ENCODE measurements around the gene TMCO4.
"Not testable (repeated sequence)": the region's sequence is repeated elsewhere in the genome, so short reads cannot be mapped to it uniquely, and the experiment has no call there.

TMCO4 gene

DNA sequence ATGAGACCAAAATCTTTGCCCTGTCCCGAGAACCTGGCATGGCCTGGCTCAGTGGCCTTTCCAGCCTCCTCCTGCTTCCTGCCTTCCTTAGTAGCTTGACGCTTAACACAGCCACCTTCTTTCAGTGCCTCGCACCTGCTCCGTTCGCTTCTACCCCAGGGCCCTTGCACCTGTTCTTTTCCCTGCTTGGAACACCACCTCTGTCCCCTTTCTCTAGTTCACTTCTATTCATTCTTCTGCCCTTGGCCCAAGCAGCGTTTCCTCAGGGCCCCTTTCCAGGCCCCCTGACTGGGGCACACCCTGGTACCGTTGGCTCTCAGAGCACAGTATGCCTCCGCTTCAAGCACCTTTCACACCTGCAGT is 144.0 kb downstream of the TMCO4 start:
- DNase-seq (ENCODE audit: low read depth), result no peak

DNA sequence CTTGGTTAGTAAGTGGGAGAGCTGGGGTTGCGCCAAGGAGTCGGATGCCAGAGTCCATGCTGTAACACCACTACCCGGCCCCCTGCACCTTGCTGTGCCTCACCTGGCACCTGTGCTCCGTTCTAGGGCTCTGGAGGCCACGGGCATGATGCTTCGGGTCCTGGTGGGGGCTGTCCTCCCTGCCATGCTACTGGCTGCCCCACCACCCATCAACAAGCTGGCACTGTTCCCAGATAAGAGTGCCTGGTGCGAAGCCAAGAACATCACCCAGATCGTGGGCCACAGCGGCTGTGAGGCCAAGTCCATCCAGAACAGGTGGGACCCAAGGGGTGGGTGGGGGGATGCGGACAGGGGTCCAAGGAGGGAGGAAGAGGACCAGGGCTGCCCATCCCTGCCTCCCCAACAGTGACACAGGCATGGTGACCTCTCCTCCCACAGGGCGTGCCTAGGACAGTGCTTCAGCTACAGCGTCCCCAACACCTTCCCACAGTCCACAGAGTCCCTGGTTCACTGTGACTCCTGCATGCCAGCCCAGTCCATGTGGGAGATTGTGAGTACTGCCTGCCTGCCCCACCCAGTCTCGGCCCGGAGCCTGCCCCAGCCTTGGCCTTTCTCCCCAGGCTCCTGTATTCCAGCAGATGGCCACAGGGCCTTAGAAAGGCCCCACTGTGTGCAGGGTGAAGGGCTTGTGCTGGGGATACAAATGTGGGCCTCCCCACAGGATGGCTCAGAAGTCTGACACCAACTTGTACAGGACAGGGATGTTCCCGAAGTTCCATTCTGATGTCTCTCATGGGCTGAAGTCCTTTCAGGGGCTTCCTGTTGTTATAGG is 144.6 kb downstream of the TMCO4 start:
- no peak for DNase-seq (ENCODE audit: low read depth)

- no peak for DNase-seq (ENCODE audit: low read depth)
Observed at GRCh38 chr1:19654386-19654785, 145.3 kb downstream of the TMCO4 start.

DNA sequence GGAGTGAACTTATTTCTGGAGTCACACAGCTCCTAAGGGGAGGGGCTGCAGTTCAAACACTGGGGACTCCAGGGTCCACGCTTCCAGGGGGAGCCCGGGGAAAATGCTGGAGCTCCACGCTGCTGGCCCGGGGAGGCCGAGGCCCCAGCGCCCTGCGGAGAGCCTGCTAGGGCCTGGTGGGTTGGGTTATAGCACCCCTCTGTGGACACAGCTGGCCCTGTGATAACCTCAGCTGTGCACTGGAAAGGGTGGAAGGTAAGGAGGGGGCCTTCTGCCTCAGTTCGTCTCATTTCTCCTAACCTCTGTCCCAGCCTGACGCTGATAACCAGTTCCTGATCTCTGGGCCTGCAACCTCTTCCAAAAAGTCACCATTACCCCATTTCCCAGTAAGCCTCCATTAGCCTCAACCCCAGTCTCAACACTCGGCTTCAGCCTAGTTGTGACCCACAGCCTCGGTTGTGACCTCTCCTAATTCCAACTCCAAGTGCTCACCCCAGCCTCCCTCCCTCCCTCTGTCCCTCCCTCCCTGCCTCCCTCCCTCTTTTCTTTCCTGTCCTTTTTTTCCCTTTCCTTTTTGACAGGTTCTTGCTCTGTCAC is 148.5 kb downstream of the TMCO4 start:
- no peak for DNase-seq (ENCODE audit: low read depth)

GRCh38 chr1:19650416-19651140 is 149.1 kb downstream of the TMCO4 start:
- no peak for DNase-seq (ENCODE audit: low read depth)

DNA sequence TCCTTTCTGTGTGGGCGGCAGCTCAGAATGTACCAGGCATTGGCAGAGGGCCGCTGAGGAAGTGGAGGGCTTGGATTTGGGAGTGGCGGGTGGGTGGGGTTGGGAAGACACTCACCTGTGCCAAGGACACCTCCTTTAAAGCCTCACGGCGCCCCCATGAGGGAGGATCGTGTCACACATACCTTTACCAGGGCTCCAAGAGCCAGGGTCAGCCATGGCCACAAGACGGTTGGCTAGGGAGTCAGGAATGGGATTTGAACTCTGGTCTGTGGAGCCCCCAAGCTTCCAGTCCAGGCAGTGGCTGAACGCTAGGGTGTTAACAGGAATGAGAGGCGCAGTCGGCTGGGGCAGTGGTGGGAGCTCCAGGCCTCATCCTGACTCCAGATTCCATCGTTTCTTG is 151.0 kb downstream of the TMCO4 start:
- DNase-seq (ENCODE audit: low read depth), result no peak

DNA sequence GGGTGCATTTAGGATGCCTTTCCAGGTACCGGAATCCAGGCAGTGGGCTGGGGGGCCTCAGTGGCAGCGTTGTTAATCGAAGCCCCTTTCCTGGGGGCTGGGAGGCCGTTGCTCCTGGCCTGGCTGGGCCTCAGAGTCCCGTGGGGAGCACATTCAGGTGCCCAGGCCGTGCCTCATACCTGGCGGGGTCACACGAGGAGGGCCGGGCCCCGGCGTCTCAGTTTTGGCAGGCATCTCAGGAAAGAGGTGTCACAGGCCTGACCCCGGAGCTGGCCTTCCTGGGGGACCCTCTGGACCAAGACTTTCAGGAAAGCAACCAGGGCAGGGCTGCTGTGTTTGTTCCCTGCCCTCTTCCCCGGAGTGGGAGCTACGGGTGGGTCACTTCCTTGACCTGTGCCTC is 151.5 kb downstream of the TMCO4 start:
- DNase-seq (ENCODE audit: low read depth), result no peak

DNA sequence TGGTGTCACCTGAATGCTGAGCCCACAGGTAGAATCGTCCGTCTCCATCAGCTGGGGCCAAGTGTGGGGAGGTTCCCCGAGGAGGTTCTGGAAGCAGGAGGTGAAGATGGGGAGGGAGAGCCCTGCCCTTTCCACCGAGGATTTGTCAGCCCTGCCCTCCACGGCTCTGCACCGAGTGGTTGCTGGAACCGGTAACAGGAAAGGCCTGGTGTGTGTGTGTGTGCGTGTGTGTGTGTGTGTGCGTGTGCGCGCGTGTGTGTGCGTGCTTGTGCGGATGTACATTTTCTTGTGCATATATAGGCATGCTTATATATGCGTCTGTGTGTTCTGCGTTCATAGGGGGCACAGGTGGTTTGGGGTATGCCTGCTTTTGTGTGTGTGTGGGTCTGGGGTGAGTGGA is 152.1 kb downstream of the TMCO4 start:
- no peak for DNase-seq (ENCODE audit: low read depth)

GRCh38 chr1:19646377-19647319 is 153.1 kb downstream of the TMCO4 start:
- DNase-seq (ENCODE audit: low read depth), result no peak

DNA sequence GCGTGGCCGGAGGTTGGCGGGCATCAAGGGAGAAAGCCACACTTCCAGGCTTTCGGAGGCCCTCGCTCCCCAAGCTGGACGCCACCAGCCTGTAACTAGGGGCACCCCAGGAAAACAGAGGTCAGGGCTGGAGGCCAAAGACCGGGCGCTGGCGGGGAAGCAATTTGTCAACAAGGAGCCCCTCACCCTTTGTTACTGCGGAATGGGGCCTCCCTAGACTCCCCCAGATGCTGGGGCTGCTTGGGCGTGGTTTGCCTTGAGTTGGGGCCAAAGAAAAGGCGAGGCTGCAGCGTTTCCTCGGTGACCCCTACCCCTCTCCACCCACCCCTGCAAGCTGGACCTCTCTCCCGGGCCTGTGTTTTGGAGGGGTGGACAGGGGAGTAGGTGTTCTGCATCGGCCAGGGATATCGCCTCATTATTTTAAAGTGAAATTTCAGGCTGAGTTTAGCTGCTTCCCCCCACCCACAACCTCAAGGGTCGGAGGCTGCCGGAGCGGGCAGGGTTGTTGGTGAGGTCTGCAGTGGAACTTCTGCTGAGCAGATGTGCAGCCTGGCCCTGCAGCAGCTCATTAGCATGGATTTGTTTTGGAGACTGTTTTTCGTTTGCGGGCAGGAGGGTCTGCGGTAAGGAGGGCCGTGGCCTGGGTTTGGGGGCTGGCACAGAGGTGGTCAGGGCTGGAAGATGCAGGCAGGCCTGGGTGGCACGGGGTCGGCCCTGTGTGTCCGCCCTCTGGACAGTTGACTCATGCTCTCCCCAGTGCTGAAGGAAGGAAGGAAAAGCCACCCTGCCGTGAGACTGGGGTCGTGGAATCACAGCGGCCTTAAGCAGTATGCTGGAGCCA is 154.1 kb downstream of the TMCO4 start:
- DNase-seq (ENCODE audit: low read depth), result no peak

DNA sequence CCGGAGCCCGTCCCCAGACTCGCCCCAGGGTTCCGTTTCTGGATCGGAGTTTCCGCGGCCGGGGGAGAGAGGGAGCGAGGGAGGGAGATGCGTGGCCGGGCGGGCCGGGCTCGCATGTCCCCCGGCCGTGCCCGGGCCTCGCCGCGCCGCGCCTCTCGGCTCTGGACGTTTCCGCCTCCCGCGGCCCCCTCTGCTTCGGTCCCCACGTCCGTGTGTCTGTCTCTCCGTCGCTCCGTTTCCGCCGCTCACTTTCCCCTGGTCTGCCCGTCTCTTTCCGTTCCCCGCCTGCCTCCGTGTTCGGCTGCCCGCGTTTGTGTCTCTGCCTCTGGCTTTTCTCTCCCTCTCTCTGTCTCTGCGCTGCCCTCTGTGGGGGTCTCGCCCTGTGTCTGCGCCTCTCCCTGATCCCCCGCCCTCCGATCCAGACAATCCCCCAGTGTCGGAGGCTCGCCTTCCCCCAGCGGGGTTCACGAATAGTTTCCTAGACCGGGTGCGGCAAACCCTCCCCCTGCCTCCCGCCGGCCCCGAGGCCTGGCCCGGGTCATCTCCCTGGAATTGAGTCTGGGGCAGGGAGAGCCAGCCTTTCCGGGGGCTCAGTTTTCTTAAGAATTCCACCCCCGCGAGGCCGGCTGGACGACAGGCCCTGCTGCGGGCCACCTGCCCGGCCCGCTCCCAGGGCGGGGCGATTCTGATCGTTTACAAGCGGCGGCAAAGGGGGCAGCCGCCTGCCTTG is 154.9 kb downstream of the TMCO4 start:
- DNase-seq (ENCODE audit: low read depth), result no peak

GRCh38 chr1:19644395-19644680 is 155.4 kb downstream of the TMCO4 start:
- no peak for DNase-seq (ENCODE audit: low read depth)

- no peak for DNase-seq (ENCODE audit: low read depth)
Observed at GRCh38 chr1:19643602-19644394, 155.9 kb downstream of the TMCO4 start, which contains the start of gene NBL1. NBL1 (plus strand) TSS chr1:19644311; CDS start chr1:19655031, 10,720 bp downstream.

- no peak for DNase-seq (ENCODE audit: low read depth)
Observed at GRCh38 chr1:19643121-19643520, 156.6 kb downstream of the TMCO4 start.

DNA sequence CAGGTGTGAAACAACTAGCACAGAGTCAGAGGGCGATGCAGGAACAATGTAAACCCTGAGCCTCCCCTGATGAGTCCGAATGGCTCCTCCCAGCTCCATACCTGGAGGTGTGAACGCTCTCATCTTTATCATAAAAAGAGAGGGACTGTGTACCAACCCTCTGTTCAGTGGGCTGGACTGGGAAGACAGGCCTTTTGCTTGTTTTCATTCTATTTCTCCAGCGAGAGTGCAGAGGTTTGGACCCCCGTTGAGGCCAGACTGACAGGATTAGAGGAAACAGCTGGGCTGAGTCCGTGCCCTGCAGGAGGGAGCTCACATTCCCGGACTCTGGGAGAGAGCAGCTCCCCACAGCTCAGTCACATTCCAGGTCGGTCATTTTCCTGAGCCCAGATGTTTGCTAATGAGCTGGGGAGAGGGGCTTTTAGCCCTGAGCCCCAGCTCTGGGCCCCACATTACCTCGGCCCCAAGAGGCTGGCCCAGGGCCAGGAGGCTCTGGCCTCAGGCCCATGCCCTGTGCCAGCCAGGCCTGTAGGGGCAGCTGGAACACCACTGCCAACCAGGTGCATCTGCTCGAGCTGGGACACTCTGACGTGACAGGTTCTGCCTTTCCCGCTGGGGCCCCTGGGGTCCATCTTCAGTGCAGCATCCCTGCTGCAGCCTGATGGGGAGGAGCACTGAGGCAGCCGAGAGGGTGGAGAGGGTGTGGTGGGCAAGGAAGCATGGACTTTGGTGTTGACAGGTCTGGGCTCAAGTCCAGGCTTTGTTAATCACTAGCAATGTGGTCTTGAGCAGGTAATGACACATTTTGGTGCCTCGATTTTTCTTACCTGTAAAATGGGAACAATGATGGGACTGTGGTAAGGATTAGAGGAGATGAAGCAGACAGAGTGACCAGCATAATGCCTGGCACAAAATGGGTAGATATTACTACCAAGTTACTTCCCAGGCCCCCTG is 159.1 kb downstream of the TMCO4 start:
- no peak for DNase-seq (ENCODE audit: low read depth)

- no peak for DNase-seq (ENCODE audit: low read depth)
Observed at GRCh38 chr1:19639999-19640362, 159.7 kb downstream of the TMCO4 start.

DNA sequence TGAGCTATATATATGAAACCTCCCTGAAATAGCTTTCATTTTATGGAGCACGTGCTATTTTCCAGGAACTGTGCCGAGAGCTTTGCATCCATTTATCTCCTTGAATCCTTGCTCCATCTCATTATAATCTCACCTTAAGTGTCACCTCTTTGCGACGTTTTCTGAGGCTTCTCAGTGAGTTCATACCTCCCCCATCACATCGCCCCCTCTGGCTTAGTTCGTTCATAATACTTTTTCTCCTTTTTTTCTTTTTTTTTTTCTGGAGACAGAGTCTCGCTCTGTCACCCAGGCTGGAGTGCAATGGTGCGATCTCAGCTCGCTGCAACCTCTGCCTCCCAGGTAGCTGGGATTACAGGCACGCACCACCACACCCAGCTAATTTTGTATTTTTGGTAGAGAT is 160.5 kb downstream of the TMCO4 start:
- DNase-seq (ENCODE audit: low read depth), result not testable (repeated sequence)

DNA sequence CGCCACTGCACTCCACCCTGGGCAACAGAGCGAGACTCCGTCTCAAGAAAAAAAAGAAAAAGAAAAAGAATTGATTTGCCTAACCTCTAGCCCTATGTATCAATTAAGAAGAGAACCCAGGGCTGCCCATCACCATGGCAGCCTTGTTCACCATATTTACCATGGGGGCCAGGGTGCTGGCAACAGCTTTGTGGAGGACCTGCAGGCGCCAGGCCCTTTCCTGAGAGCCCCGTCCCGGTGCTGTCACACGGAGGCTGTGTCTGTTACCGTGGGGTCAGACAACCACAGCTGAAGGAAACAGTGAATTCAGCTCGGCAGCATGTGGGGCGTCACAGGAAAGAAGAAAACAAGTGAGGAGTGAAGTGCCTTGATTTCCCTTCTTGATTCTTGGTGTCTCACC is 162.1 kb downstream of the TMCO4 start:
- DNase-seq (ENCODE audit: low read depth), result no peak

- DNase-seq (ENCODE audit: low read depth), result not testable (repeated sequence)
Observed at GRCh38 chr1:19636749-19637148, 163.0 kb downstream of the TMCO4 start.

All from CMK (cell line).